Activated gamma-delta T cell treated with Interleukin-2 at 50 U/mL for 16 hours (primary cell): ENCODE measurements around the gene CDKN2B-AS1.

ENCODE experiments used
- DNase-seq: peaks from one replicate; pipeline ENCODE4 v3.0.0-alpha.2; 2020

CDKN2B-AS1 gene

DNA sequence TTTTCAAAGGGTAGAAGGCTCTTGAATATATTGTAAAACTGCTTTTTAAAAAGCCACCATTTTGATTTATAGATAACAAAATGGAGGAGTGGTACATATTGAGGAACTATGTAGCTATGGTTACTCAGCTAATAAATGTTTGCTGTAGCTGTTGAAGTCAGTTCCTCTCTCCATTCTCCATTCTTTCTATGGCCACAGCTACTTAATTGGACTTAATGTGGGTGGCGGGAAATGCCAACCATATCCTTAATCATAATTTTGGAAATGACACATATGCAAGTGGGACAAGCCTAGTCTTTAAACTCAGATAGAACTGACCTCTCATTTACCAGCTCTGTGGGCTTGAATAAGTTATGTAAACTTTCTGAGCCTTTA lies 11.0 kb upstream of the CDKN2B-AS1 start:
- DNase-seq = no peak

DNA sequence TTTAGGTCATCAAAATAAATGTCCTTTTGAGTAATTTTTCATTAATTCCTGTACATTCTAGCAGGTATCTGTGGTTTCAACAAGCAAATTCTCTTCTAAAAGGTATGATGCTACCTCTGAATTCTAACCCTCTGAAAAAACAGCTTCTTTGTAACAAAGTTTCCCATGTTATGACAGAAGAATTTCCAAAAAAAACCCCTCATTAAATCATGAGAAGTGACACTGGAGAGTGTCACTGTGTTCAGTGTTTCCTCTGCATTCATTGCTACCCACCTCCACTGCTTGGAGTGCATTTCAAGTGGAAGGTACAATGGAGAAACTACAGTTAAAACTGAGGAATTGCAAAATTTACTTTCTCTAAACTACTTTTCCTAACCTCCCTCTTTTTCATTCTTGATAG lies 10.5 kb upstream of the CDKN2B-AS1 start:
- DNase-seq = no peak

DNA sequence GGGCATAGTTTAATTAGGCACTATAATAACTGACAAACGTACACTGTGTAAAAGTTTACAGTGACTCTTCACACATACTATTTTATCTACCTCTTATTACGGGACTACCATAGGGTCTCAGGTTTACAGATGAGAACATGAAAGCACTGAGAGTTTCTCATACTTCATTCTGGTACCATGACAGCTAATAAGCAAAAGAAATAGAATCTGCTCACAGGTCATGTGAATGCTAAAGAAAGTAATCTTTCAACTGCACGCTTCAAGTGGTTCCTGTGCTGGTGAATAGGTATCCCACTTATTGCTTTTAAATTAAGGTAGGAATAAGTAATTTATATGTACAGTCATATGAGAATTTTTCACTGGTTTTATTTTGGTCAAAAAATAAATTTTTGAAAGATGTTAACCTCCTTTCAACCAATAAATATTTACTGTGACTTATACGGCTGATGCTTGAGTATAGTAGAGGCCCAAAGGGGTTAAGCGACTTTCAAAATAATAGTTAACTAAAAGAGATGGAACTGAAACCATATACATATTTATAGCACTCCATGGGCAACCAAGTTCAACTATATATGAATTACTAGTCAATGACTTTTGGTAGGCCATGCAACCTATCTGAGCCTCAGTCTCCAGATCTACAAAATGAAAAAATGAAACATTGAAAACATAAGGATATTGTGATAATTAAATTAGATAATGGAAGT lies 8.5 kb upstream of the CDKN2B-AS1 start:
- DNase-seq = no peak

DNA sequence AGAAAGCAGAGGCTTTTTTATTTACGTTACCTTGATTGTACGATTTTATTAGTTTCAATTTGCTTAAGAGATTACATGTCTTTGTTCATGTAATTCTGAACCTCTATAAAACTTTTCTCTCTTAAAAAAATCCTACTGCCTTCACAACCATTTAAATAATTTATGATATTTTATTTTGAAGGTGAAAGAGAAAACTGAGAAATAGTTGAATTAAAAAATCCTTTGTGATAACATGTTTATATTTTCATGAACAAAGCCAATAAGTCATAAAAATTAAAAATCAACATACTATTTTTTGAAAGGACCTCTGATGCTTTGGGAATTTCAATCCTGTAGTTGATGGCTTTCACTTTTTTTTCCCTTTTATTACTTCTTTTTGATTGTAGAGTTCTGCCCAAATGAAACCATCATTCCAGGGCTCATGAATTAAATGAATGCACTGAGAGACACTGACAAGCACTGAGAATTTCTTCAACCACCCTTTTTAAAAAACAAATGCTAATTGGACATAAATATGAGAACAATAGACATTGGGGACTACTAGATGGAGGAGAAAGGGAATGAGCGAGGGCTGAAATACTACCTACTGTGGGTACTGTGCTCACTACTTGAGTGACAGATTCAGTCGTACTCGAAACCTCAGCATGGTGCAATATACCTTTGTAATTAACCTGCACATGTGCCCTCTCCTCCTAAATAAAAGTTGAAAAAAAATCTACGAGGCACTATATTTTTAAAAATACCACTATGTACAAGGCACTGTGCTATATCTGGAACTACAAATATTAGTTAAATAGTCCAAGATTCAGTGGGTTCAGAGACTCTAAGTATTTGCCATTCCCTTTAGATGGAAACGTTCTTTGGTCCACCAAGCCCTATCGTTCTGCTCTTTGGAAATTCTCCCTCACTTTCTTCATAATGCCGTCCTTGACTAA lies 6.3 kb upstream of the CDKN2B-AS1 start:
- no peak for DNase-seq

- DNase-seq = no peak
These were observed 5.0 kb upstream of the CDKN2B-AS1 start for GRCh38 chr9:21989440-21990189.

DNA sequence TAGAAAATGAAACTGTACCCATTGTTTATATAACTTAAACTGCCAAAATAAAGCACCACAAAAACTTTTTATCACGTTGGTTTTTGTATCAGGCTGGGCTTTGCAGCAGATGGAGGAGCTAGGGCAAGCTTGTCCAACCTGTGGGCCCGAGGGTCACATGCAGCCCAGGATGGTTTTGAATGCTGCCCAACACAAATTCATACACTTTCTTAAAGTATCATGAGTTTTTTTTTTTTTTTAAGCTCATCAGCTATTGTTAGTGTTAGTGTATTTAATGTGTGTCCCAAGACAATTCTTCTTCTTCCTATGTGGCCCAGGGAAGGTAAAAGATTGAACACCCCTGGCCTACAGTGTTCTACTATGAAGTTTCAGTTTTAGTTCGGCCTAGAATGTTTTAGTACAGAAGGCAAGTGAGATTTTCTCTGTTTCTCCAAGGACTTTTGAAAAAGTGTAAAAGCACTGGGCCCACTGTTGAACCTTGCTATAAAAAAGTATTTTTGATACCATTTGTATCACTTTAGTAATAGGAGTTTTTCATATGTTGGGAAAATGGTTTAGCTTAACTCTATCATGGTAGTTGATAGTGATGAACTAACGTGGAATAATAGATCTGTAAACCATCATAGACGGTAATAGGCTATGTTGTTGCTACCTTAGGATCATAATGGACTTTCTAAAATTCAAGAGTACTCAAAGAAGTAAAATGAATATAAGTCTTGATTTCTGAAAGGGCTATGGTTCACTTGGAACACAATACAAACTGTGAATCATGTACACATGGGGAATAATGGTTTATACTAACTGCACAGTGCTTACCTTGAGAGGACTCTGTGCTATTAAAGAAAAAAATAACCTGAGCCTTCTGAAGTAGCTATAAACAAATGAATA lies 3.3 kb upstream of the CDKN2B-AS1 start:
- no peak for DNase-seq

DNA sequence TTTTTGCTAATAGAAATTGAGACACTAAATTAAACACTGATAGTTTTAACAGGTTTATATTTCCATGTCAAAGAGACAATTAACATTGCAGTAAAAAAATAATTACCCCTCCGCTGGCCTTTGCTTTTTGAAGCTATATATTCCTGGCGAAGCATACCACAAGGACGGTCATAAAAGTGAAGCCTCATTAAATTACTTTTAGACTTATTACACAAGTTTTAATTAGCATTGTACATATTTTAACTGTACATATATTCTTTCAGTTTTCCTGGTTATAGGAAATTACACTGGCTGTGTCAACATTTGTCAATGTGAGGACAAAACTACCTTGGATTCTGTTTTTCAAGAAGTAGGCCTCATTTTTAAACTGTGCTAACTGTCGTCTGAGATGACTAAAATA lies 1.6 kb upstream of the CDKN2B-AS1 start:
- DNase-seq = no peak

DNA sequence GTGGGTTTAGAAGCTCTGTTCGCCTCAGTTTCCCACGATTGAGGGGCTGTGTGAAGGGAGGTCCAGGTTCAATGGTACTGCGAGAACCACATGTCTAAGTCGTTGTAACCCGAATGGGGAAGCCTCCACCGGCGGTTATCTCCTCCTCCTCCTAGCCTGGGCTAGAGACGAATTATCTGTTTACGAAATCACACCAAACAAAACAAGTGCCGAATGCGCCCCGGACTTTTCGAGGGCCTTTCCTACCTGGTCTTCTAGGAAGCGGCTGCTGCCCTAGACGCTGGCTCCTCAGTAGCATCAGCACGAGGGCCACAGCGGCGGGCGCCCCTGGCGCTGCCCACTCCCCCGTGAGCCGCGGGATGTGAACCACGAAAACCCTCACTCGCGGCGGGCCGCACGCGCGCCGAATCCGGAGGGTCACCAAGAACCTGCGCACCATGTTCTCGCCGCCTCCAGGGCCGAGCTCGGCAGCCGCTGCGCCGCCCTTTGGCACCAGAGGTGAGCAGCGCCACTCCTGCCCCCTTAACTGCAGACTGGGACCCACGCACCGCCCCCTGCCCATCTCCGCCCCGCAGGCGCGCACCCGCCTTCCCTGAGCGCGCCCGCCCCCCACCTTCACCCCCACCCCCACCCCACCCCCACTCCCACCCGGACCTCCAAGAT lies 567 bp upstream of the CDKN2B-AS1 start, which contains the start of gene CDKN2A:
Gene CDKN2A (minus strand): TSS at position 500 of the 663 bp plus-strand sequence.
- peak; percentile 38 for DNase-seq

DNA sequence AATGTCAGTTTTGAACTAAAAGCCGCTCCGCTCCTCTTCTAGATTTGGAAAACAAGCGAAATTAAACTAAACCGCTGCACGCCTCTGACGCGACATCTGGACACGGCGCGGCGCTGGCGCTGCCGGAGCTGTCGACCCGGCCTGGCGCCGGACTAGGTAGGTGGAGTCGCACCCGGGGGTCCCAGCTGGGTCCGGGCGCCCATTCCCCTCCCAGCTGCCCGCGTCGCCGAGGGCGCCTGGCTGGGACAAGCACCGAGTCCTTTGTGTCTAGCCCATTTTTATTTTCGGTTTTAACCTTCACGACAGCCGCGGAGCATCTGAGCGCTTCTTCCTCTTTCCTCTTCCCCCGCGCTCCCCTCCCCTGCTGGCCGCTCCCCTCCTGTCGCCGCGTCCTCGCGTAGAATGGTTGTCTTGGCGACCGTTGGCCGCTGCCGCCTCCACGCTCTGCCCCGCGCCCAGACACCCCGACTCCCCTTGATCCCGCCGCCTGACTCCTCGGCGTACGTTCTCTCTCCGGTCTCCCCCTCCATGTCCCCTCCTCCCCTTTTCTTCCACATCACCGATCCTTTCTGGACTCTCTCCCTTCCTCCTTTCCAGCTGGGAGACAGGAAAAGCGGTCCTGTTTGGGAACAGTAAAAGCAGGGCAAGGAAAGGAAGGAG lies 545 bp downstream of the CDKN2B-AS1 start:
- DNase-seq = peak; percentile 63

DNA sequence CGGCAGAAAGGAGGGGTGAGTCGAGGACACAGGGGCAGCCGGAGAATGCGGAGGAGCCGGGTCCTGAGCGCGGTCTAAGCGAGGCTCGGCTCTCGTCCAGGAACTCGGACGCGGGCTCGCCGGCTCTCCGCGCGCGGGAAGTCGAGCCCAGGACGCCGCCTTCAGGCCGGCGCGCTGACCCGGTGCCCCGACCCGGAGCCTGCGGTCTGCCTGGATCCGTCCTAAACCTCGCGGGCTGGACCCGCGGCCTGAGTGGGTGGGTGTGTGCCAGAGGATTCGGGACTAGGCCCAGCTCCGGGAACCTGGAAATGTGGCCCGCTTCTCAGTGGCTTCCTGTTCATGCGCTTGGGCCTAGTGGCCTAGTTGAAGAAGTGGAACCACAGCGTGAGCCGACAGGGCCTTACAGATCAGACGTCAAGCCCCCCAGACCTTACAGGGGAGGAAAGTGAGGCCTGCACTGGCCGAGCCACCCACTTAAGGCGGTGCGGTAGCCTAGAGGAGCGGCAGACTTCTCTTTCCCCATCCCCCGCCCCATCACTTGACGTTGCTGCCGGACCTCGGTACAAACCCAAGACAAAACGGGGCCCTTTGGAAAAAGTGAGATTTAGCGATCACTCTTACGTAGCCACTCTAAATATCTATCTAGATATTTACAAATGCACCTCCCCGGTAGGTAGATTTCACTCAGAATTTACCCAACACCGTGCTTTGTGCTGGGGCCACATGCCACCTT lies 1.2 kb downstream of the CDKN2B-AS1 start:
- no peak for DNase-seq

DNA sequence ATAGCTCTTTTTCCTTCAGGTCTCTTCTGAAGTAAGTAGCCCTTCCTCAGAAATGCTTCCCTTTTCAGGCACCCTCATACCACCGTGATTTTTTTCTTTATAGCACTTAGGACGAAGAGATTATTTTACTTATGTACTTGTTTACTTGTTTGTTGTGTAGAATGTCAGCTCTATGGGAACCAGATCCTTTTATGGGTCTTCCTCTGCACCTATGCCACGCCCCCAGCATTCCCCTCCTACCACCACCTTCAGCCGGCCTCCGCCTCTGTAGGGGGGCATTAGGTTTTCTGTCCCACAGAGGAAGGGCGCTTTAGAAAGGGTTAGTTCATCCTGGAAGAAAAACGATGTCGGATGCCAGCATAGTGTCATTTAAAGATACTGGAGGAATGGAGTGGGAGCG lies 1.8 kb downstream of the CDKN2B-AS1 start:
- DNase-seq = no peak

GRCh38 chr9:21996858-21997257 lies 2.3 kb downstream of the CDKN2B-AS1 start:
- DNase-seq = no peak

DNA sequence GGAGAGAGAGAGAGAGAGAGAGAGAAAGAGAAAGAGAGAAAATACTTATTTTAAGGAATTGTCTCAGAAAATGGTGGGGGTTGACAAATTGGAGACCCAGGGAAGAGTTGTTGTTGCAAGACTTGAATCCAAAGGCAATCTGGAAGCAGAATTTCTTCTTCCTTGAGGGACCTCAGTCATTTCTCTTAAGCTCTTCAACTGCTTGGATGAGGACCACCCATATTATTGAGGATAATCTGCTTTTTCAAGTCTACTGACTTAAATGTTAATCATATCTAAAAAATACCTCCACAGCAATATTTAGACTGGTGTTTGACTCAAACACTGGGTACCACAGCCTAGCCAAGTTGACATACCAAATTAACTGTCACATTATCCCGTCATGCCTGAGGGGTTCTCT lies 2.9 kb downstream of the CDKN2B-AS1 start:
- no peak for DNase-seq

DNA sequence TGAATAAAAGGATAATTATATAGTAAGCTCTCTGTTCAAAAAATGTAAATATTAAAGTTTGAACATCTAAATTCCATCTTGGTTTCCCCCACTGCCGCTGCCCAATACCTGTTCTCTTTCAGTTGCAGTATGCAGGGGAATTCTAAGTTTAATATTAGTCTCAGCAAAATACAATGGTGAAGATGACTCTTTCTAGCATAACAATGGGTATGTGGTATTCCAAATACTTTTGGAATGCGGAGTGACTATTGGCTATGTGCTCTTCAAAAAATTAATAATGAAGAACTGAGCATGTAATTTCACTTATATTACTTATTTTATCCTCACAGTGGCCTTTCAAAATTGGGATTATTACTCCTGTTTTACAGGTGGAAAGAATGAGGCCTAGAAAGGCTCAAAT lies 3.4 kb downstream of the CDKN2B-AS1 start:
- no peak for DNase-seq

DNA sequence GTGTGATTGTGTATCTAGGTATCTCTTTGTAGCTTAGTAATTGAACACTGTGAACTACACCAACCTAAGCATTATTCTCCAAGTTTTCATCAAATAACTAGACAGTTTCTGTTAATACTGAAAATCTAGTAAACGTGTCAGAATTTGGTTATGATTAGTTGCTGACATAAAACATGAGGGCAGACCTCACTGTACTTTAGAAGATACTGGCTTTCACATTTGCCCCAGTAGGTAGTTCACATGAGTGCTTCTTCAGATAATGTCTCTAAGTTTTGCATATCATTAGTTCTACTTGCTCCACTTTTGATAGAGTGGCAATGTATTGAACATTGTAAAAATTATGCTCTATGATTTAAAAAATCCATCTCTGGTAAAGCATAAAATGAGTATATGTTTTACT lies 7.4 kb downstream of the CDKN2B-AS1 start:
- DNase-seq = no peak

DNA sequence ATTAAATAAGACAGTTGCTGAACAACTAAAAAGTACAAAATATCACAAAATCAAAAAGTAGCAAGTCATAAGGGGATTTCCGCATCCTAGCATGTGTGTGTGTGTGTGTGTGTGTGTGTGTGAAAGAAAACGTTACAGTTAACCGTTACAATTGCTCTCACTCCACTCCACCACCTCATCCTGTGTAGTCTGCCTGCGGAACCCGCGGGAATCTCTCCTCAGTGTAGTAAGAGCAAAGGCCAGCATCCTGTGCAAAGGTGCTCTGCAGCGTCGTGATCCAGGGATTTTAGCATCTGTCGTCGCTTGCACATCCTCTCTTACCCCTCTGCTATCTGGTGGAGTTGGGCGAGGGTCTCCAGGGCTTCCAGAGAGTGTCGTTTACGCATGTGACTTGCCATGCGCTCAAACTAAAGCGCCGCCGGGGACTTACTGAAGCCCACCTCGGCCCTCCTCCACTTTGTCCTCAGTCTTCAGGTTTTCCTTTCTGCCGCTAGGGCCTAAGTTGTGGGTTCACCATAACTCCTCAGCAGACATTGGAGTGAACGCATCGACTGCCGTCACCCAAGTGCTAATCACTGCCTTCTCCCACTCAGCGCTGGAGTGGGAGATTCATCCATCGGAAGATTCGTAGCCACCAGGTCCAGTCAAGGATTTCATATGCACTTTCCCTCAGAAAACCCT lies 10.6 kb downstream of the CDKN2B-AS1 start:
- no peak for DNase-seq

DNA sequence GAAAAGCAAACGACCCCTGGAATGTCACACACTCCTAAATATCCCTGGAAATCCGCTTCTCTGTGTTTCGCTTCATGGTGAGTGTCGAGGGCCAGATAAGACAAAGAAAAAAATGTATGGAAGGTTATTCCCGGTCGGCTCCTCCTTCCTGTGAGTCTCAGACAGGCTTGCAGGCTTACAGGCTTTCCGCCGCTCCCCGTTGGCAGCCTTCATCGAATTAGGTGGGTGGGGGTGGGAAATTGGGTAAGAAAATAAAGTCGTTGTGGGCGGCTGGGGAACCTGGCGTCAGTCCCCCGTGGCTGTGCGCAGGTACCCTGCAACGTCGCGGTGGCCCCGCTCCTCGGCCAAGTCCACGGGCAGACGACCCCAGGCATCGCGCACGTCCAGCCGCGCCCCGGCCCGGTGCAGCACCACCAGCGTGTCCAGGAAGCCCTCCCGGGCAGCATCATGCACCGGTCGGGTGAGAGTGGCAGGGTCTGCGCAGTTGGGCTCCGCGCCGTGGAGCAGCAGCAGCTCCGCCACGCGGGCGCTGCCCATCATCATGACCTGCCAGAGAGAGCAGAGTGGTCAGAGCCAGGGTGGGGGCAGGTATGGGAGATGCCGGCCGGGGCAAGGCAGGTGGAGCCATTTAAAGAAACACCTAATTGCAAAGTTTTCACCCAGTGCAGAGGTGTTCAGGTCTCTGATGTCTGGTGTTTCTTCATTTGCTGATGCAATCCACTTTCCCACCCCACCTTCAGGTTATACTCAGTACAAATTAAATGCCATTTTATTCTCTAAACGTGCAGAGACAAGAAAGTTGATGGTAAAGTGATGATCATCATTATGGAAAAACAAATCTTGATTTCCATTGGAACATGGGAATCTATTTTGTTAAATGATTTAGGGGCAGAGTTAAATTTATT lies 11.4 kb downstream of the CDKN2B-AS1 start:
- no peak for DNase-seq

- DNase-seq = no peak
These were observed 13.8 kb downstream of the CDKN2B-AS1 start for GRCh38 chr9:22008384-22008716.
